ENCODE results near the gene FREY1.

The FREY1 gene, protein sequence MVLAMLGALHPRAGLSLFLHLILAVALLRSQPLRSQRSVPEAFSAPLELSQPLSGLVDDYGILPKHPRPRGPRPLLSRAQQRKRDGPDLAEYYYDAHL

DNA sequence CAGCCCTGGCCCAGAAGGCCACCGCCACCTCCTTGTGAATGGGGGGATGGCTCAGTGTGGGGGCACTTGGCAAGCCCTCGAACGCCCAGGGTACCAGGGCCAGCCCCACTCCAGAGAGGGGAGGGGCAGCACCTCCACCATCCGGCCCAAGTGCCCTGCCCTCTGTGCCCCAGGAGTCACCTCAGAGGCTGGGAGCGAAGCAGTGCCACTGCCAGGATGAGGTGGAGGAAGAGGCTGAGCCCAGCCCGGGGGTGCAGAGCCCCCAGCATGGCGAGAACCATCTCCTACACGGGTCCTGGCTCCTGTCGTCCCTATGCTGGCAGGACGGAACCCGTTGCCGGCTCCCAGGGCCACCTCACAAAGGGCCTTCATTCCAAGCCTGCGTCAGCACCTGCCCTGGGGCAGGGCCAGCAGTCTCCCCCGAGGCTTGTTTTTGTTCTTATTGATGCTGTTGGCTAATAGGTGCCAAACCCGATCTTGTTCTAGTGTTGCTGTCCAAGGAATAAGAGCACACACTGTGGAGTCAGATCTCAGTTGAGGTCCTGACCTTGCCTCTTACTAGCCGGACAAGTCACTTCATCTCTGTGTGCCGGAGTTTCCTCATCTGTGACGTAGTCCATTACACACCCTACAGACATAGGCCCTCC, at the start of gene FREY1:
Gene FREY1, minus strand, starts transcription at position 307 of the 647 bp plus-strand sequence. Its CDS starts 26 bp downstream, at position 281.
- no peak for DNase-seq

DNA sequence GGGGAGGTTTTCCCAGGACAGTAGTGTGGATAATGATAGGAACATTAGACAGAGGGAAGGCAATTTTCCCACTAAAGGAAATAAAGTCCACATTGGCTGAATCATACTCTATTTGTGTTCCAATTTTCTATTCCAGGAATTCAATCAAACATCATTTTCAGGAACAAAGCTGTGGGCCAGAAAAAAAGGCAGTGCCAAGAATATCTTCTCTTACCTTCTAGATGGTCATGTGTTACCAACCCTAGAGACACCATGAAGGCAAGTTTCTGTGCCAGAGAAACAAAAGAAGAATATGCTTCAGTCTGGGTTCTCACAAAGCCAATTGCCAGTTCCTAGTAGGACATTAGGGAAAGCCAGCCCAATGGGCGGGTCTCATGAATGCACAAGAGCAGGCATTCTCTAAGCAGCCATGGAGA, 42.9 kb upstream of the FREY1 start:
- no peak for DNase-seq

DNA sequence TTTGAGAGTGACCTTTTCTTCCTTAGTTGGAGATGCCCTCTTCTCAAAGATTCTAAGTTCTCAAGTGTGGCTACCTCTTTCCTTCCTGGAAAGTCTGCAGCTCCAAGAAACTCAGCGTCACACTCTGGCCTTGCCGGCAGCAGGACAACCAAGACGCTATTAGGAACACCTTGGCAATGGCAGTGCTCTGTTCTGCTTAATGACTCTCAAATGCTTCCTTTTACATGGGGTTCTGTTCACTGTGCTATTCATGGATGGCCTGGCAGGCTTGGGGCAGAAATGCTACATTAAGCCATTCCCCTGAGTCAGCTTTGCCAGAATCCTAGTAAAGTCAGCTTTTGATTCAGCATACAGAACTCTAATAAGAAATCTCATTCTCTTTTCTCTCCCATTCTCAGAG, 41.3 kb upstream of the FREY1 start:
- no peak for DNase-seq

DNA sequence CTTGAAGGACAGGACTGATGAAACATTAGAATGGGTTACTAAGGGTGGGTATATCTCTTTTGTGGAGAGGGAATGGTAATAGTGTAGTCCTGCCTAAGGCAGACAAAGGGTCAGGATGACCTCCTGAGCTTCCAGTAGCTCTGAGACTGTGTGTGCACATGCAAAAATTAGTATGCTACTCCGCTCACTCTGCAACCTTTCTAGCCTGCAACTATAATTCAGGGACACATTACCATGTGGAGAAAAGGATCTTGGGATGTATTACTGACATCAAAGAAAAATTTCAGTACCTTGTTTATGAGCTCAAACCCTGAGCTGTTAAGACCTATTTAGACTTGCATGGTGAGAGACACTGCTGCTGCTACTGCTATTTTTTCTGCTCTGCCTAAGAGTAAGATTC, 40.8 kb upstream of the FREY1 start:
- no peak for DNase-seq

DNA sequence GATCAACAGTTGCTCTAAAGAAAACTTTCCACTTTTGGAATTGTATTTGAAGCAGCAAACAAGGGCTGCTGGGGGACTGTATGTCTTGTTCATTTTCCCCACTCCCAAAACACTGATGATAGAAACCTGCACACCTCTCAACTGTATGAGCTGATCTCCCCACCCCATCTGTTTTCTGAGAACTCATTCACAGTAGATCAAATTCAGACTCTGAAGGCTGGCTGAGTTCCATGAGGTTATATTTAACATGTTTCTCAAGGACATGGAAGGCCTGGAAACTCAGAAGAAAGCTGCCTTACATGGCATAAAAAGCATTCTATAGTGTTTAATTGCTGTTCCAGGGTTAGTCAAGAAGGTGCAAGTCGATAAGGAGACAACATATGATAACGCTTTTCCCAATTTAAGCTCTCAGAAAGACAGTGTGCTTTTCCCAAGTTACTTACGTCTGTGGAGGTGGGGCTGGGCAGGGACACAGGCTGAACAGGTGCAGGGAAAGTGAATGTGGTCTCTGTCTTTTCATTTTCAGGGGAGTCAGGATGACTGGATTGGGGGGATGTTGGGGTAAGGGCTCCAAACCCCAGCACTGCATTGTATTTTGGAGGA, 38.4 kb upstream of the FREY1 start:
- no peak for DNase-seq

DNA sequence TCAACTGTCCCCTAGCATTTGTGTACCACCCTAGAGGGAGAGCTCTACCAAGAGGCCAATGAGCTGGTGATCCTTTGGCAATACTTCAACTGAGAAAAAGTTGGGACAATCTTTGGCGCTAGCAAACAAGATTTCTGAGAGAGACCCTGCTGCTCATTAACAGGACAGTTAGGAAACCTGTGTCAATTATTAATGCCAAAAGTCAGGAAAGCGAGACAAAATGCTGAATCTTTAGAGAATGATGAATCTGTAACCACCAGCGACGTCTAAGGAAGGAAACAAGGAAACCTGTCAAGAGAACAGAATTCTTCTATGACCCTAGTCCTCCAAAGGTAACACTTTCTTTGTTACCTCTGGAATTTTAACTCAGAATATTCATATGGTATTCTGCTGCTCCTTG, 35.3 kb upstream of the FREY1 start:
- DNase-seq = no peak

DNA sequence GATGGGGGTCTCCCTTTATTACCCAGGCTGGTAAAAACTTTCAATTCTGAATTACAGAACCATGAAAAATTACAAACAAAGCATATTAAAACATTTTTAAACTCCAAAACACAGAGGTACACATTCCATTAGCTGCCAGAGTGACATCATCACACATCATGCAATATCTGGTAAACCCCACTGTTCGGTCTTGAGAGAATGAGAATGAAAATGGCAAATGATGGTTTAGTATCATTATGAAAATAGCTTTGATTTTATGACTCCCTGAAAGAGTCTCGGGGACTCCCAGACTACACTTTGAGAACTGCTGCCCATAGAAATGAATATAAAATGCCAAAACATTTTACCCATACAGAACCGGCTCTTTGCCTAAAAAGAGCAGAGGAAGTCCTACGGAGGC, 34.2 kb upstream of the FREY1 start:
- DNase-seq = no peak

DNA sequence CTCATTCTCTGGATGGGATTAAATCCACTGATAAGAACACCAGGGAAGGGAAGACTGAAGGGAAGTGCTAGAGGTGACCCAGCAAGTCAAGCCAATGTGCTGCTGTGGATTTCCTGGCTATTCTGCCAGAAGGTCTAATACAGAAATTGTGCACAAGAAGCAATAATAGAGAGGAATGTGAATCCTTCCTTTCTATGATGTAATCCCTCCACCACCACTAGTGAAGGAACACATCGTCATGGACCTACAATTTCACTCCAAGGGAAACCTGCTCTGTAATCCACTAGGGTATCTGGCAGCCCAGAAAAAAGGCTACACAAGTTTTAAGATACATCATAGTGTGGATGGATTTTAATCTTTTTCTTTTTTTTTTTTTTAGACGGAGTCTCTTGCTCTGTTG, 32.8 kb upstream of the FREY1 start:
- DNase-seq = no peak

DNA sequence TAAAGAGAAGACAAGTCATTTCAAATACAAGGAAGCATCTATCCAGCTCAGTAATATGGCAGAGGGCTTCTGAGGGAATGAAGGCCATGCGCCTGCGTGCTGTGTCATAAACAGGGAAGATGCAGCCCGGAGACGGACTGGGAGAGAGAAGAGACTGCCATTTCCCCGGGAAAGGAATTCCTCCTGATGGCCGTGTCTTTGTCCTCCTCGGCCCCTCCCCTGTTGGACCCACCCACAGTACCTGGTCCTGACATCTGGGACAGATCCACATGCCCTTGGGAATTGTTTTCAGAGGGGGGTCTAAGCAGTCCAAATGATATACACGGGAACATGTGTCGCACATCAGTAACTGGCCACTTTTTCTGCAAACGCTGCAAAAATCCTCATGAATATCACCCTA, 30.8 kb upstream of the FREY1 start:
- no peak for DNase-seq

DNA sequence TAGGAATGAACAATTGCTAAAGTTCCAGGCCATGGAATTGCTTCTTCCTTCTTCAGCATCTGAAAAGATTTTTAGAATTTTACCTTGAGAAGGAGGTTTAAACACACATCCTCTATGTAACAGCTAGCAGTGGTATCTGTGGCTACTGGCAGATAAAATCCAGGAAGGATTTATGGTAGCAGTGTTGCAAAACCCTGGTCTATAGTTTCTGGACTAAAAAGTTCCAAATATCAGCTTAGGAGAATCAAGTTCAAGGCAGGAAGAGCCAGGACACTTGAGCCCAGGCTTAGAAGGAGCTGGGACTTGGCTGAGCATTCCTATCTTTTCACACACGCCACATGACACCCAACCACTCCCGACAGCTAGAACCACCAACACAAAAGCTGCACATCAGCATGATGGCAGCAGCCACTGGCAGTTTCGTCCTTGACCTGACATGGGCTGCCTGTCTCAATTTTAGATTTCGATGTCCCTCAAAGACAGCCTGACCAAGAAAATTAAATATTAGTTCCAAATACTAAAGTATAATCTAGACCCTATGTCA, 29.5 kb upstream of the FREY1 start:
- DNase-seq = no peak

DNA sequence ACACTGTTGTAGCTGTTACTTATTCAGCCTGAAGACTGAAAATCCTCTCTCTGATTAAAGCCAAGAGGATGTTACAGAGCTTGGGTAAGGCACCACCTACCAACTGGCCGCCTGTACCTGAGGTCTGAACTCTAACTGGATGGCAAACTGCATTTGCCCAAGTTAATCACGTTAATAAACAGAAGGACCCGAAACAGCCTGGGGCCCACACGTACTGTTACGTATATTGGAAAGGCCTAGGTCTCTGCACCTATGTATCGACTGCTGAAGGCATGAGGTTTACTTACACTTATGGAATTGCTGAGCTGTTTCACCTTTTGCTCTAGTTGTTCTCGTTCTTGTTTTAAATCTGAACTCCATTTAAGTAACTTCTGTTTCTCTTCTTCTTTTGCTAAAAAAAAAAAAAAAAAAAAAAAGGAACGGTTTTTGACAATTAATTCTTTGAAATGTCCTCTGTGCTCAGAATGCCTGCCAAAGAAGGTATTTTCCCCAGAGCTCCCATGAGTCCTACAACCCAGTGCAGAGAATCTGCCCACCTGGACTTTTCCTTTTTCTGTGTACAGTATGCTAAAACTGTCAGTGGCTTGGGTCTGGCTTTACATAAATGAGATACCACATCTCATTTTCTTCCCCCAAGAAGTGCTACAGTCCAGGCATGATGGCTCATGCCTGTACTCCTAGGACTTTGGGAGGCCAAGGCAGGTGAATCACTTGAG, 28.4 kb upstream of the FREY1 start:
- DNase-seq = no peak

DNA sequence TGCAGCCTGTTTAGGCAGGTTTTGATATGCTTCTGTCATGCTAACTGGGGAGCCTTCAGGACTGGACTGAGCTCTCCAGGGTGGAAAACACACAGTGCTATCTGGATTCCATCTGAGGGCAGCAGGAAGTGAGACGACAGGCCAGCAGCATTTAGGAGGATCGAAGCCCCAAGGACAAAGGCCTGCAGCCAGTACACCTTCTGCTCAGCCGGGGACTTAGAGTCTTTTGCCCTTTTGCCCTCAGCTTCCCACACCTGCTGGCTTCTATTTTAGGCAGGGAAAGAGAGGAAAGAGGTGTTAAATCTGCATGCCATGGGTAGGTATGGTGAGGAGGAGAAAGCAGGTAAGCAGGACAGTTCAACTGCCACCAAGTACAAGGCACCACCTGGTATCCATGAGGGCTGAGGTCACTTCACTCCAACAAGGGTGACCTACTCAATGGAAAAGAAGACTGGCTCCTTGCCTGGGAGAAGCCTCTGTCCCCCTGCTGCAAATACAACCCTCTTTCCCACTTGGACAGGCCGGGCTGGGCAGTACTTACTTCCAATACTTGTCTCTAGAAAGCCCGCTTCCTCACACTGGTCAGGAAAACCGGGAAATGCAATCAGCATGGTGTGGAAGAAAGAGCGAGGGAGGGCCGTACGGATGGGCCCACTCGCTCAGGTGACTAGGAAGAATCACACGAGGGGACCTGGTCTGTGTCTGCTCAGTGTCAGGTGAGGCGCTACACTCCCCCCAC, 27.7 kb upstream of the FREY1 start:
- DNase-seq = no peak

DNA sequence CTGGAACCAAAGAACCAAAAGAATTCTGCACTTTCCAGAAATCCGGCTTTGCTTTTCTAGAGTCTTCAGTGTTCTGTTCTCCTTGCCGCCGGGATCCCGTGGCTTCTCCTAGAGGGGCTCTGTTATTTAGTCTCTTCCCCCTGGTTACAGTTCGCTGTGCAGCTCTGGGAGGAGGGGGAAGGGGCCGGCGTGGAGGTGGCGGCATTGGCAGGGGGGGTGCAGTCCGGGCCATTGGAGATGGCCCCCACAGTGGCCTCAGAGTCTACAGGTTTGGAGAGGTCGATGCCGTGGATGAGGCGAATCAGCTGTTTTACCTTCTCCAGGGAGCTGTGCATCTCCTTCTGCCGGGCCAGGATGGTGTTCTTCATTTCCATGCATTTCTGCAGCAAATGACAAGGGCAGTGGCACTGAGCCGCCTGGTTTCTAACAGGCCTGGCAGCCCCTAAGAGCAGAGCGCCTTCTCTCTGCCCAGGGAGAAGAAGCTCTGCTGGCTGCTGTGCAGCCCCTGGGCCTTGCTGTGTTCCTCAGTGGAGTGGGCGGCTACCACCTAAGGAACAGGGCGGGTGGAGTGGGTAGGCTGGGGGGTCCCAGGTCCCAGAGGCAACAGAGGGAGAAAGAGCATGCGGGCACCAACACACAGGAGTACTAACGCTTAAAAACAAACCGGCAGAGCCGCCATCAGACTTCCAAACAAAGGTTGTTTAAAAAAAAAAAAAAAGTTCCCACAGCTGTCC, 26.9 kb upstream of the FREY1 start:
- no peak for DNase-seq

DNA sequence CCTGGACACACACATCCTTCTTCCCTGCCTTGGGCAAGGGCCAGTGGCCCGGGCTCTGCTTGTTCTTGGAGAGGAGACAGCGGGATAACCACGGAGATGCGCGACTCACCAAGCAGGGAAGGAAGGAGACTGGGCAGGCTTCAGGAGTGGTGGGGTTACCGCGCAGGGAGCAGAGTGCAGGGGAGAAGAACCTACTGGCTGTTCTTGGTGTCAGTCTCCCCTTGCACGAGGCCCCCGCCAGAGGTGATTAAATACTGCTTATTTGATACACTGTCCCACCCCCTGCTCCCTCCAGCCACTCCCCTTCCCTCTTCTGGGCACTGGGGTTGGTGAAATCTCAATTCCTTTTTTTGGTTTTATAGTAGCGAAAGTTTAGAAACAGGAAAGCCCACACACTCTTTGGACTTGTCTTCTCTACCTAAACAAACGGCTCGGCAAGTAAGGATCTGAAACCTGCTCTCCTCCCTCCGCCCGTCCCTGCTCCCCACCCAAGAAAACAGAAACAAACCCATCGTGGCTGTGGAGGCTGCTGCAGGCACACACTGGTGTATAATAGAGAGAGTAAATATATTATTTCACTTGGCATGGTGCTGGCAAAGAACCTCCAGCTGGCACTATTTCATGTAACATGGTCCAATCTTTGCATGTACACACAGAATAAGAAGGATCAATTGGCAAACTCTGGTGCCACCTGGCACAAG, 26.2 kb upstream of the FREY1 start:
- no peak for DNase-seq

DNA sequence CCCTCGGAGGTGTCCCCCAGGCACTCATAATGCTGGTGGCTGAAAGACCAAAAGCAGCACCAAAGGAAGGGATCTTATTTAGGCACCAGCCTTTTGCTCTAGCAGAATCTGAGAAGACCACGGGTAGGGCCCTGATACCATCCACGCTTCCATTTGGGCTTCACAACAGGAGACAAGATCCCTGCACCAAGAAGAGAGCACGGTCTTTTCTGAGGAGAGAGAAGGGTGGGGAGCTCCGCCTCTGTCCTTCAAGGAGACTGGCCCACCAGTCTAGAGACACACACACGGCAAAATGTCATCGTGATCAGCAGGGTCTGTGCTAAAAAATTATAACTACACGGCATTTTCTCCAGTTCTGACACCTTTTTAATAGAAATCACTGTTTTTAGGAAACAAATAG, 25.1 kb upstream of the FREY1 start:
- no peak for DNase-seq

DNA sequence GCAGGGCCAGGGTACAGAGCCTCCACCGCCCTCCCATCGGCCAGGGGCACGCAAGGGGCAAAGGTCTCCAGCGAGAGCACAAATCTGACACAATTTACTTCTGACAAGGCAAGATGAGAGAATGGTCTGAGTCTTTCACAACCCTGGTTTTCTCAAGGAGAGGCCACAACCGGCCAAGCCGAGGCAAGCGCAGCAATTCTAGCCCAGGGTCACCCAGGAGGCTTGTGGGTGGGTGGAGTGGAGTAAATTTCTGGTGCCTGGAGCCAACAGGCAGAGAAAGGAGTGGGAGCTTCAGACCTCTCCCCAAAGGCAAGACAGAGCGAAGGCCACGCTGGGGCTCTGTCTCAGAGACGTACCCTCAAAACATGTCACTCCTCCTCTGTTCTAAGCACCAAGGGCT, 24.7 kb upstream of the FREY1 start:
- DNase-seq = no peak

DNA sequence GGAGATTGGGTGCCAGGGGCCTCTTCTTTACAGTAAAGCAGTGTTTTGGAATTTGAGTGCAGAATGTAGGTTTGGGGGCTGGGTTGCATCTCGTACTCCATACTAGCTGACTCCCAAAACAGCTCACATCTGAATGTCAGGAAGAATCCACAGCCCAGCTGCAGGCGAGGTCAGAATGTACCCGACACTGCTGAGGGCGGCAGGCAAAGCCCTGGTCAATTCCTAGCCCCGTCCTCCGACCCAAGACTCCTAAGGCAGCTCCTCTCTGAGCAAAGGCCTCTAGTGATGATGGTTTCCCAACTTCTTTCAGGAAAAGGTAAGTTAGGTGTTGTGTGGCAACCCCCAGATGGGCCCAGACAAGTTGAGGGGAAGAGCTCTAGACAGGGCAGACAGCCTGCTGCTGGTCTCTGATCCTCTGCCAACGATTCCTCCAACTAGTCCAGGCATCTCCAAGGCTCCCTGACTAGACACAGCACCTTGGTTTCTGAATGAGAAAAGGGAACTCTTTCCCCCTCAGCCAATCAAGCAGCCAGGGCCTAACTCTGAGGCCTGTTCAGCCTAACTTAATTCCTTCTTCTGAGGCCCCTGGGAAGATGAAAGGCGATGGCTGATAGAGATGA, 24.0 kb upstream of the FREY1 start:
- DNase-seq = no peak

DNA sequence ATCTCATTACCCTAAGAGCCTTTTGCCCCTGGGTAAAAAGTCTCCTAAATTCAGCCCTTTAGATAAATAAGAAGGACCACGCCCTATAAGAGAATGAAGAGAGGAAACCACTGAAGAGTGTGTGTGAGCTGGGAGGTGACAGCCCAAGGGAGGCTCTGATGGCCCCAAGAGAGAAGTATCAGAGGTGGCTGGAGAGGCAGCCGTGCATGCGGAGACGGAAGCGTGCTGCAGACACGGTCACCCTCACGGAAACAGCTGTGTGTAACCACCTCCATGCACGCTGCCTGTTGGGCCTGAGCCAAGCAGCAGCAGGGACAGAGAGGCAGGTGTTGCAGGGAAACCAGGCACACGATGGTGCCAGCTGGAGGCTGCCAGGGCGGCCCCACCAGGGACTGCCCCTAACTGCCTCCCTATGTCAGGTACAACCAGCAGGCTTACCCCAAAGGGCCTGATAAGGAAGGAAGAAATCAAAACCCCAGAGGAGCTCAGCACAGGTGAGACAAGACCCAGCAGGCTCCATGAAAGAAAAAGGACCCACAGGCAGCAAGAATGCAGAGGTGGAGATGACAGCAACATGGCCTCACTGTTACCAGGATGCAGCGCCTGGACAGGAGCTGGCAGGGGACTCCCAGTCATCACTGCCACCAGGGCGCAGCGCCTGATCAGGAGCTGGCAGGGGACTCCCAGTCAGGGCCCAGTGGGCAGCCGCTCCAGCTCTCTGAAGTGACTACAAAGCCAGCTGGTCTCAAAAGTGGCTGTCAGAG, 23.1 kb upstream of the FREY1 start:
- DNase-seq = peak; percentile 94

DNA sequence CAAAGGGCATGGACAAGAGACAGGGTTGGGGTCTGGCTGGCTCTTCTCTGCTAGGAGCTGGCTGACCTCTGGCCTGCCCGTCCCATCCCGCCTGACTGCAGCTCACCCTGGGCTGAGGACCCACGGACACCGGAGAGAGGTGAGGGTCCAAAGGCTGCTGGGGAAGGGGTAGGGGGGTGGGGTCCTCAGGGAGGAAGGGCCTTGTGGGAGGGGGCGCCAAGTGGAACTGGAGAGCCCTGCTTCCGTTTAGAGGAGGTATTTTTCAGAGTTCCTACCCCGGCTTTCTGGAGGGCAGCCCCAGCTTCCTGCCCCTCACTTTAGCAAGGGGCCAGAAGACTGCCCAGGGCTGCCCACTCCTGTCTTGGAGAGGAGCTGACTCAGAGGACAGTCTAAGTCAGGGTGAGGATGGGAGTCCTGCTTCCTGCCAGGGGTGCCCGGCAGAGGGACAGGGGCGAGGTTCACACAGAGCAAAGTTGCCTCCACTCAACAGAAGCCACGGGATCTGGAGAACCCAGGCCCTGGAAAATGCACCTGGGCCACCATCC, 22.5 kb upstream of the FREY1 start:
- no peak for DNase-seq

DNA sequence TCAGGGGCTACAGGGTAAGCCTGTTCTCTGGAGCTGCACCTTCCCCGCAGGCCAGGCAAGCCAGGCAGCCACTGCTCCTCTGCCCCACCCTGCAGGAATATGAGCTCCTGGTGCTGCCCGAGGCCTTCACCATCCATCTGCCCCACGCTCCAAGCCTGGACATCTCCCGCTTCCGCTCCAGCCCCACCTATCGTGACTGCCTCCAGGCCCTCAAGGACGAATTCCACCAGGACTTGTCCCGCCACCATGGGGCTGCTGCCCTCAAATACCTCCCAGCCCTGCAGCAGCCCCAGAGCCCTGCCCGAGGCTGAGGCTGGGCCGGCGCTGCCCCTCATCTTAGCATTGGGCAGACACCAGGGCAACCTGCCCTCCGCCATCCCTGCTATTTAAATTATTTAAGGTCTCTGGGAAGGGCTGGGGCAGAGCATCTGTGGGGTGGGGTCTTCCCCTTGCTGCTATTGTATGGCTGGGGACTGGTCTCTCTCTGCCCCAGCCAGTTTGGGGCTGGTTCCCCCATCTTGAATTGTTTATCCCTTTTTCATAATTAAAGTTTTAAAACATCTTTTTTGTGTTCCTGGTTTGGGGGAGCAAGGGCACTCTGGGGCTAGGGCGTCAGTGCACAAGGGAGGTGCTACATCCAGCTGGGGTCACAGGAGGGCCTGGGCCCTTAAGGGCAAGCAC, 21.6 kb upstream of the FREY1 start:
- DNase-seq = no peak

Measured in NCI-H774 (cell line).